MM.1S (cell line): ENCODE measurements around the gene ZFAND4.

Experiments
- DNase-seq: peaks from one replicate; pipeline ENCODE4 v3.0.0-alpha.2; 2015
- H2AFZ ChIP-seq: fragments of 300-600 bp; sonication (generic); 2 replicates; pipeline ENCODE4 v1.6.0; 2016; ENCODE audit warnings: antibody characterized with exemption, low read length
- H3F3A ChIP-seq: fragments of 300-600 bp; sonication (generic); 2 replicates; pipeline ENCODE4 v1.6.1; 2016; ENCODE audit warnings: mild to moderate bottlenecking, antibody characterized with exemption, low read length, moderate library complexity, mixed read lengths; ENCODE audit not compliant: insufficient read depth
- H3K27ac ChIP-seq: fragments of 300-600 bp; sonication (generic); 2 replicates; pipeline ENCODE4 v1.5.1; 2016; ENCODE audit warnings: mild to moderate bottlenecking, low read length
- H3K27me3 ChIP-seq: fragments of 300-600 bp; sonication (generic); replicated peaks from 2 replicates; pipeline ENCODE4 v1.6.0; 2016; ENCODE audit warnings: low read length; ENCODE audit not compliant: insufficient read depth
- H3K36me3 ChIP-seq: fragments of 300-600 bp; sonication (generic); replicated peaks from 2 replicates; pipeline ENCODE4 v1.6.1; 2016; ENCODE audit warnings: mild to moderate bottlenecking, low read length, mixed read lengths; ENCODE audit not compliant: insufficient read depth
- H3K4me1 ChIP-seq: fragments of 300-600 bp; sonication (generic); 2 replicates; pipeline ENCODE4 v1.6.1; 2016; ENCODE audit warnings: low read length, mixed read lengths
- H3K4me2 ChIP-seq: fragments of 300-600 bp; sonication (generic); 2 replicates; pipeline ENCODE4 v1.6.0; 2016; ENCODE audit warnings: low read depth, low read length
- H3K4me3 ChIP-seq: fragments of 300-600 bp; sonication (generic); 2 replicates; pipeline ENCODE4 v1.5.1; 2016; ENCODE audit warnings: low read length, mixed read lengths
- H3K79me2 ChIP-seq: fragments of 300-600 bp; sonication (generic); 2 replicates; pipeline ENCODE4 v1.6.1; 2016; ENCODE audit warnings: mixed run types, low read length, mixed read lengths
- H3K9ac ChIP-seq: fragments of 300-600 bp; sonication (generic); 2 replicates; pipeline ENCODE4 v1.6.1; 2016; ENCODE audit warnings: low read length, mixed read lengths
- H3K9me2 ChIP-seq: fragments of 300-600 bp; sonication (generic); replicated peaks from 2 replicates; pipeline ENCODE4 v1.6.1; 2016; ENCODE audit warnings: mild to moderate bottlenecking, low read length, mixed read lengths; ENCODE audit not compliant: insufficient read depth
- H3K9me3 ChIP-seq: fragments of 300-600 bp; sonication (generic); replicated peaks from 2 replicates; pipeline ENCODE4 v1.6.1; 2016; ENCODE audit warnings: mild to moderate bottlenecking, low read length, mixed read lengths; ENCODE audit not compliant: insufficient read depth
- H4K20me1 ChIP-seq: fragments of 300-600 bp; sonication (generic); 2 replicates; pipeline ENCODE4 v1.6.1; 2016; ENCODE audit warnings: mild to moderate bottlenecking, low read length, moderate library complexity, mixed read lengths; ENCODE audit not compliant: insufficient read depth
- CTCF ChIP-seq: fragments of 300-600 bp; sonication (generic); IDR thresholded peaks from 2 replicates; pipeline ENCODE4 v1.5.1; 2016; ENCODE audit warnings: antibody characterized with exemption, low read length, mixed read lengths
- EZH2 ChIP-seq: fragments of 300-600 bp; sonication (generic); optimal IDR thresholded peaks from 2 replicates; pipeline ENCODE3; 2017; ENCODE audit warnings: low read depth, mild to moderate bottlenecking, antibody characterized with exemption, low read length, mixed read lengths
- EZH2phosphoT487 ChIP-seq: fragments of 300-600 bp; sonication (generic); IDR thresholded peaks from 2 replicates; pipeline ENCODE4 v1.6.1; 2018; ENCODE audit warnings: antibody characterized with exemption, low read length

The ZFAND4 gene

GRCh38 chr10:45591280-45591679 is 81.3 kb downstream of the ZFAND4 start:
- Histone ChIP-seq H3K79me2 (peaks cover 28% of the 10 kb centered on the region), H3K4me2 (no peak overlapping the region), H3K27ac (no peak overlapping the region), H3K9ac (no peak overlapping the region), H4K20me1 (no peaks in the 10 kb centered on the region), H2AFZ (no peak overlapping the region), H3K4me1 (peaks cover 10% of the 10 kb centered on the region), H3K9me3 (no peaks in the 10 kb centered on the region), H3K4me3 (no peak overlapping the region), H3F3A (no peaks in the 10 kb centered on the region), H3K27me3 (no peaks in the 10 kb centered on the region), H3K36me3 (no peaks in the 10 kb centered on the region), H3K9me2 (no peaks in the 10 kb centered on the region)
- DNase-seq: no peak
- TF ChIP-seq EZH2phosphoT487 (no peak), EZH2 (no peak), CTCF (no peak)

- Histone ChIP-seq H3K4me1 (peaks cover 10% of the 10 kb centered on the region), H3K27me3 (no peaks in the 10 kb centered on the region), H3F3A (no peaks in the 10 kb centered on the region), H2AFZ (no peak overlapping the region), H3K9me3 (no peaks in the 10 kb centered on the region), H3K9me2 (no peaks in the 10 kb centered on the region), H3K9ac (no peak overlapping the region), H3K4me3 (no peak overlapping the region), H3K79me2 (peaks cover 38% of the 10 kb centered on the region), H3K4me2 (no peak overlapping the region), H3K27ac (no peak overlapping the region), H3K36me3 (no peaks in the 10 kb centered on the region), H4K20me1 (no peaks in the 10 kb centered on the region)
- no peak for DNase-seq
- TF ChIP-seq CTCF (no peak), EZH2phosphoT487 (no peak), EZH2 (no peak)
Measured at GRCh38 chr10:45589868-45590267, 82.7 kb downstream of the ZFAND4 start.

GRCh38 chr10:45589009-45589408 is 83.6 kb downstream of the ZFAND4 start:
- Histone ChIP-seq H3K79me2 (peaks cover 40% of the 10 kb centered on the region), H3F3A (no peaks in the 10 kb centered on the region), H3K9me2 (no peaks in the 10 kb centered on the region), H3K36me3 (no peaks in the 10 kb centered on the region), H3K27ac (no peak overlapping the region), H3K9ac (no peak overlapping the region), H3K4me3 (no peak overlapping the region), H3K9me3 (no peaks in the 10 kb centered on the region), H3K27me3 (no peaks in the 10 kb centered on the region), H4K20me1 (no peaks in the 10 kb centered on the region), H3K4me1 (peaks cover 10% of the 10 kb centered on the region), H2AFZ (no peak overlapping the region), H3K4me2 (no peak overlapping the region)
- TF ChIP-seq CTCF (no peak), EZH2 (no peak), EZH2phosphoT487 (no peak)
- DNase-seq: no peak
